Neural progenitor cell (in vitro differentiated cells): Measurements from ENCODE around the gene STRA8.

ENCODE experiments used
- EZH2 ChIP-seq: fragments of 200-600 bp; sonication (generic); IDR thresholded peaks from 2 replicates; pipeline ENCODE4 v1.6.1; 2017; ENCODE audit warnings: antibody characterized with exemption, mild to moderate bottlenecking, moderate library complexity
- TF ChIP-seq, protein P1 (sequence below): fragments of 200-600 bp; sonication (generic); IDR thresholded peaks from 2 replicates; pipeline ENCODE4 v1.5.1; 2017; ENCODE audit warnings: antibody characterized with exemption, mild to moderate bottlenecking

DNA sequence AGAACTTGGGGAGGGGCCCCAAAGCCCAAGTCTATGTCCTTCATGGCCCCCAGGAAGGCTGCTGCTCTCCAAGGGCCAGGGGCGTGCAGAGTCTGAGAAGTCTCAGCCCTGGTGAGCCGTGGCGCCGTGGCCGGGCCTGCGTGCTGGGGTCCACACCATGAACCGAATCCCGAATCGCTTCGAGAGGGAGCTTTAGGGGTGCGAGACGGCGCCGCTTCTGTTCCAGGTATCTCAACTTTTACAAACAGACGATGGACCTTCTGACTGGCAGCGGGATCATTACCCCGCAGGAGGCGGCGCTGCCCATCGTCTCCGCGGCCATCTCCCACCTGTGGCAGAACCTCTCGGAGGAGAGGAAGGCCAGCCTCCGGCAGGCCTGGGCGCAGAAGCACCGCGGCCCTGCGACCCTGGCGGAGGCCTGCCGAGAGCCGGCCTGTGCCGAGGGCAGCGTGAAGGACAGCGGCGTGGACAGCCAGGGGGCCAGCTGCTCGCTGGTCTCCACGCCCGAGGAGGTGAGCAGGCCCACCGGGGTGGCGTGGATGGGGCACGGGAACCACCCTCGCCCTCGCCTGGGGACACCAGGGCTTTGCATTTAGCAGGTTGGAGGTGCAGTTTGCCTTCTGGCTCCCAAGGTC, 12.7 kb downstream of the STRA8 start:
- TF ChIP-seq, protein P1, sequence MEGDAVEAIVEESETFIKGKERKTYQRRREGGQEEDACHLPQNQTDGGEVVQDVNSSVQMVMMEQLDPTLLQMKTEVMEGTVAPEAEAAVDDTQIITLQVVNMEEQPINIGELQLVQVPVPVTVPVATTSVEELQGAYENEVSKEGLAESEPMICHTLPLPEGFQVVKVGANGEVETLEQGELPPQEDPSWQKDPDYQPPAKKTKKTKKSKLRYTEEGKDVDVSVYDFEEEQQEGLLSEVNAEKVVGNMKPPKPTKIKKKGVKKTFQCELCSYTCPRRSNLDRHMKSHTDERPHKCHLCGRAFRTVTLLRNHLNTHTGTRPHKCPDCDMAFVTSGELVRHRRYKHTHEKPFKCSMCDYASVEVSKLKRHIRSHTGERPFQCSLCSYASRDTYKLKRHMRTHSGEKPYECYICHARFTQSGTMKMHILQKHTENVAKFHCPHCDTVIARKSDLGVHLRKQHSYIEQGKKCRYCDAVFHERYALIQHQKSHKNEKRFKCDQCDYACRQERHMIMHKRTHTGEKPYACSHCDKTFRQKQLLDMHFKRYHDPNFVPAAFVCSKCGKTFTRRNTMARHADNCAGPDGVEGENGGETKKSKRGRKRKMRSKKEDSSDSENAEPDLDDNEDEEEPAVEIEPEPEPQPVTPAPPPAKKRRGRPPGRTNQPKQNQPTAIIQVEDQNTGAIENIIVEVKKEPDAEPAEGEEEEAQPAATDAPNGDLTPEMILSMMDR, result no peak
- TF ChIP-seq EZH2, result no peak
